AG08395 (cell line): ENCODE measurements around the gene PTGDS.

Experiments used
- DNase-seq: peaks from one replicate; pipeline ENCODE4 v3.0.0; 2012; ENCODE audit warnings: mixed read lengths, low spot score

PTGDS gene

GRCh38 chr9:136946228-136947027 is 30.9 kb upstream of the PTGDS start:
- no peak for DNase-seq

DNA sequence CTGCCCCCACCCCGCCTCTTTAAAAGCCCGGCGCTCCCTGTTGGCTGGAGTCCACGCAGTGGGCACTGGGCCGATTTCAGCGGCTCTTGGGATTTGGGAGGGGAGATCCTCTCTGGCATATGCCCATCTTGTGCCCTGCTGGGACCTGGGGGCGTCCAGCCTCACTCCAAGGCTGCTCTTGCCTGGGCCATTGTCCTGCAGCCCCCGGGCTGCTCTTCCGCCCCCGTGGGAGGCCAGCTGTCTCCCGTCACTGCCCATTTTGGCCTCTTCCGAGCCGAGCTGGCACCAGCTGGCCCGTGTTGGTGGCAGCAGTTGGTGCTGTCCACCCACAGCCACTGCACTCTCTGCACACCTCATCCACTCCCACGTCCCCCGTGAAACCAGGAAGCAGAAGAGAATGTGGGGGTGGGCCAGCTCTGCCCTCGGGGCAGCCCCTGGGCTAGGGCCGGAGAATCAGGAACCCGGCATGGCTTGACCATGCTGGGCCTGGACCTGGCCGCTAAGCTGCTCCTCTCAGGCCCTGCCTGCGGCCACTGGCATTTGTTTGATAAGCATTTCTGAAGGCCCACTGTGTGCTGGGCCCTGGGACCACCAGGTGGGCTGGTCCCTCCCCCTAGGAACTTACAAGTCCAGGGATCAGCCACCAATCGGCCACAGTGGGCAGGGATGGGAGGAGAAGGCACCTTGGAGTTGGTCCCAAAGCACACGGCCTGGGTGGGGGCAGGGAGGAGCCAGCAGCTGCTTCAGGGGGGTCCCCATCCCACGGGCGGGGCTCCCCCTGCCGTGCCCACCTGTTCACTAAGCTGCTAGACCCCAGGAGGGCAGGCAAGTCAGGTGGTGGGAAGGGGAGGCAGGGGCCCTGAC is 30.0 kb upstream of the PTGDS start:
- no peak for DNase-seq

DNA sequence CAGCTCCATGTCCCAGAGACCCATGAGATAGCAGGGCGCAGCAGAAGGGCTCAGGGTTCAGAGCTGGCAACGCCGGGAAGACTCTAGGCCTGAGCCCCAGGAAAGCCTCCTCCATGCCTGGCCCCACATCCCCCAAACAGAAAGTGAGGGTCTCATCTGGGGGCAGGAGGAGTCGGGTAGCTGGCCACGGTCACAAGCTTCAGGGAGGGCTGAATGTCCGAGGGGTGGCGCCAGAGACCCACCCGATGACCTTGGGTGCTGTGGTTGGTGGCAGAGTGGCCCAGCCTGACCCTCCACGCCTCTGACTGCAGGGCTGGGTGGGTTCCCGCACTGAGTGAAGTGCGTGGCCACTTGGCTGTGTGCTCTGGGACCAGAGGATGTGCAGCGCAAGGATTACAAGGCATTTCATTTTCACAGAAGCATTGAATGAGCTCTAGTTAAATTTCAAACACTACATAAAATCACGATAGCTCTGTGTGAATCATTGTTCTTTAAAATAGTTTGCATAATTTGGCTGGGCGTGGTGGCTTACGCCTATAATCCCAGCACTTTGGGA is 29.3 kb upstream of the PTGDS start:
- peak; percentile 41 for DNase-seq

- no peak for DNase-seq
These were observed 28.0 kb upstream of the PTGDS start for GRCh38 chr9:136949239-136949816.

DNA sequence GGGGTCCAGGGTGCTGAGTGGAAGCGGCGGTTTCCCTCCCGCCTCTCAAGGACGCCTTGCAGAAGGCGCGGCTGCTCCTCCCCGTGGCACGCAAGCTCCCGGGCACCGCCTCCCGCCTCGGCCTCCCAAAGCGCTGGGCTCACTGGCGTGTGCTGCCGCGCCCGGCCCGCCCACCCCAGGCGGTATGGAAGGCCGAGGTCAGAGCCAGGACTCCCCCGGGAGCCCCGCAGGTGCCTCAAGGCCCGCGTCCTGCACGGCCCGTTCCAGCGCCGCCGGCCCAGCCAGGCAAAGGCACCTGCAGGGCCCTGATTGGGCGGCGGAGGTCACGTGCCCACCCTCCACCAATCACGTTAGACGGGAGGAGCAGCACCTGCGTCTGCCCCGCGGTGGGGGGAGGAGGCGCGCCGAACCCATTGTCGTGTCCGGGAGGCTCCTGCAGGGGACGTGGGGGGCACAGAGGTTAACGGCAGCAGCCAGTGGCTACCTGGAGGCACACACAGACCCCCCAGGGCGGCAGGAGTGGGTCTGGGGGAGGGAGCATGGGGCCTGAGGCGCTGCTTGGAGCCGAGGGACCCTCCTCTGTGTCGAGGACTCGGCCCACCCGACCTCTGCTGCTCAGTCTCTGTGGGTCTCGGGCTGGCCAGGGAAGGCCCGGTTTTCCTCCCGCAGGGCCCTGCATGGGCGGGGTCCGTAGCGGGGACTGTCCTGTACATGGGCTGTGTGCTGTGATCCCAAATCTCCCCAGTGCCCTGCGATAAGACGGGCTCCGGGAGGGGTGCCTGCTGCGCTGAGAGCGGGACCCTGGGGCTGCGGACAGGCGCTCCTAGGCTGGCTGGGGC is 27.3 kb upstream of the PTGDS start:
- DNase-seq, result peak; percentile 99

GRCh38 chr9:136950656-136951276 is 26.5 kb upstream of the PTGDS start:
- no peak for DNase-seq

DNA sequence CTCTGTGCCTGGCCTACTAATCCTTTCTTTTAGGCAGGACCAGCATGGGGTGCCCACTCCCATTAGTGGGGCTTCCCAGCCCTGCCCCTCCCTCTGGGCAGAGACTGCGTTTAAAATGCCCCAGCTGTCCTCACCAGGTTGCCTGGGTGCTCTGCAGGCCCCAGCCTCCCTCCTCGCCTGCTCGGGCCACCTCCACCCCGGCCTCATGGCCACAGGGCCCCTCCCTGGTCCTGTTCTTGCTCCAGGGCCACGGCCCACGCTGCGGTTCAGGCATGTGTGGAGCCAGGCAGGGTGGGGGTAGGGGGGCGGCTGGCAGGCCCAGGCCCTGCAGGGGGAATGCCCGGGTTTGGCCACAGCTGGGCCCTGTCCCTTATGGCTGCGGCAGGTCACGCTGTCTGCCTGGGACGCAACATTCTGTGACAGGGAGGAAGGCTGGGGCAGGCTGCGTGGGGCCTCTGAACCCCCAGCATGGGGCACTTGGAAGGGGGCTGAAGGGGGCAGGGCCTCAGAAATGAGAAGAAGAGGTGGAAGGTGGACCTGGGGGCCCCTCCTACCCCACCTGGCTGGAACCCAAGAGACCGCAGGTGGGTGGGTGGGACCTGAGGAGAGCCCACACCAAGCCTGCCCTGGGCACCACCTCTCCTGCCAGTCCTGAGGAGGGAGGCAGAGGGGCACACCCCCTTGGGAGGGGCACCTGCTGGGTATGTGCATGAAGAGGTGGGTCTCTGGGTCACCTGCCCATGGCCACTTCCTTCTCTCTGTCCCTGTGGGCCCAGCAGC is 25.6 kb upstream of the PTGDS start, which contains the start of gene LCN12:
Gene LCN12, plus strand, starts transcription at position 733 of the 780 bp plus-strand sequence. CDS start 55 bp downstream, outside the sequence.
- DNase-seq, result no peak

- no peak for DNase-seq
These were observed 24.9 kb upstream of the PTGDS start for GRCh38 chr9:136952321-136952850.

DNA sequence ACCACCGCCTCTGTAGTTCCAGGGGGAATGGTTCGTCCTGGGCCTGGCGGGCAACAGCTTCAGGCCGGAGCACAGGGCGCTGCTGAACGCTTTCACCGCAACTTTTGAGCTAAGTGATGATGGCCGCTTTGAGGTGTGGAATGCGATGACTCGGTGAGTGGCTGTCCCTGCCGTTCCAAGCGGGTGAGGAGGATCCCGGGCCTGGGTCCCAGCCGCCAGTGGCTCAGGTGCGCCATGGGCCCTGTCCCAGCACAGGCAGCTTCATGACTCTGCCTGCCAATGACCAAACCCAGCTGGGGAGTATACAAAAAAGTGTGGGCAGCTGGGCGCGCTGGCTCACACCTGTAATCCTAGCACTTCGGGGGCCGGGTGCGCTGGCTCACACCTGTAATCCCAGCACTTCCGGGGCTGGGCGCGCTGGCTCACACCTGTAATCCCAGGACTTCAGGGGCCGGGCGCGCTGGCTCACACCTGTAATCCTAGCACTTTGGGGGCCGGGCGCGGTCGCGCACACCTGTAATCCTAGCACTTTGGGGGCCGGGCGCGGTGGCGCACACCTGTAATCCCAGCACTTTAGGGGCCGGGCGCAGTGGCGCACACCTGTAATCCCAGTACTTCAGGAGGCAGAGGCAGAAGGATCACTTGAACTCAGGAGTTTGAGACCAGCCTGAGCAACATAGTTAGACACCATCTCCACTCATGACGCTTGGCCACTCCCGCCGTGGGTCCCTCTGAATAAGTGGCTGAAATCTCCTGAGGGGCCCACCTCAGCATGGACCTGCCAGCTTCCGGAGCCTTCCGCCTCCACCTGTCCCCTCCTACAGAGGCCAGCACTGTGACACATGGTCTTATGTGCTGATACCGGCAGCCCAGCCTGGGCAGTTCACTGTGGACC is 24.2 kb upstream of the PTGDS start:
- DNase-seq, result no peak

DNA sequence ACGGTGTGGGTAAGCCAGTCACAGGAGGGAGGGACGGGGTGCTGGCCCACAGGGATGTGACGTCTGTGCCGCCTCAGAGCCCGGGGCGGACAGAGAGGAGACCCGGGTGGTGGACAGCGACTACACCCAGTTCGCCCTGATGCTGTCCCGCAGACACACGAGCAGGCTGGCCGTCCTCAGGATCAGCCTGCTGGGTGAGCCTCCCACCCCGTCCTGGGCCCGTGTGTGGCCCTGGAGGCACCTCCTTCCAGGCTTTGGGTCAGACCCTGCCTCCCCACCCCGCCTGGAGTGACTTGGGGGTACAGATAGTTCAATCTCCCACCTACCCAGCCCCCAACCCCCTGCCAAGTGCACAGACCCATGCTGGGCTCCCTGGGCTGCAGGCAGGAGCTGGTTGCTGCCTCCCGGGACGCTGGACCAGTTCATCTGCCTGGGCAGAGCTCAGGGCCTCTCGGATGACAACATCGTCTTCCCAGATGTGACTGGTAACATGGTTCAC is 23.5 kb upstream of the PTGDS start:
- no peak for DNase-seq

GRCh38 chr9:136954270-136955083 is 22.8 kb upstream of the PTGDS start:
- DNase-seq, result no peak

GRCh38 chr9:136955202-136955942 is 21.9 kb upstream of the PTGDS start:
- DNase-seq, result no peak

DNA sequence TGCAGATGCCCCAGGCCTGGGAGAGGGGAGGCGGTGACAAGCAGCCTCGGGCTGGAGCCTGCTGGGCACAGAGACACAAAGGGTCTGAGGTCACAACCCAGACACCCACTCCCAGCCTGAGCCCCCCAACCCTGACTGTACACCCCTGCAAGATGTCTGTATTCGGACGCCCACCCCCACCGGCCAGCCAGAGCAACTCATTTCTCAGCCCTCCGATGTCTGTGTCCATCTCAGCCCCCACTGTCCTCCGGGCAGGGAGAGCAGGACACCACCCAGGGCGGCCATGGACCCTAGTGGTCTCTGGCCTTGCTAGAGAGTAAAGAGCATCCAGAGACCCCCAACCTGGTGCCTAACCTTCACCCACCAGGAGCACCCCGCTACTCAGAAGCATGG is 21.4 kb upstream of the PTGDS start:
- DNase-seq, result no peak

GRCh38 chr9:136956604-136957003 is 20.7 kb upstream of the PTGDS start:
- no peak for DNase-seq

DNA sequence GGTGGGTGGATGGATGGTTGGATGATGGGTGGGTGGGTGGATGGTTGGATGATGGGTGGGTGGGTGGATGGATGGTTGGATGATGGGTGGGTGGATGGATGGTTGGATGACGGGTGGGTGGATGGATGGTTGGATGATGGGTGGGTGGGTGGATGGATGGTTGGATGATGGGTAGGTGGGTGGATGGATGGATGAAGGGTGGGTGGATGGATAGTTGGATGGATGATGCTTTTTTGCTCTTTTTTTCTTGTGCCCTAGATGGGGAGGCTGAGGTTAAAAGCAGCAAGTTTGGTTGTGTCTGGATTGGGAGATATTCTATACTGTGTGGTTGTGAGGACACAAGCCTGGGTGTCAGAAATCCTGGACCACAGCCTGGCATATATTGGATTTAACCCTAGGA is 19.8 kb upstream of the PTGDS start:
- no peak for DNase-seq

GRCh38 chr9:136957901-136958300 is 19.4 kb upstream of the PTGDS start:
- DNase-seq, result no peak

GRCh38 chr9:136958473-136958872 is 18.8 kb upstream of the PTGDS start:
- no peak for DNase-seq
